ENCODE measurements around the gene AGAP3. TPM values are rescaled to one million over a fixed set of nuclear protein-coding genes. Genes with fewer than 3 reads are reported as not detected.

AGAP3 gene
- polyA plus RNA-seq, 1 of the 3 experiments (the other 2 are of a cell fraction), result 126 TPM

GRCh38 chr7:151110236-151110940 lies 24.1 kb downstream of the AGAP3 start:
- Histone ChIP-seq H3F3A (replicated peaks; ENCODE audit: insufficient read depth) (peaks cover 43% of the 10 kb centered on the region), H3K36me3 (replicated peaks in 1 of 2; ENCODE audit: control insufficient read depth in 1 of 2, insufficient read depth in 2 of 2, low read length in 1 of 2) (no peaks in the 10 kb centered on the region), H3K79me2 (ENCODE audit: insufficient read depth) (peaks cover 77% of the 10 kb centered on the region), H3K9me2 (no peaks in the 10 kb centered on the region), H4K20me1 (ENCODE audit: insufficient read depth) (peaks cover 88% of the 10 kb centered on the region), H3K27ac (ENCODE audit: low read depth in 2 of 2, low read length in 1 of 2) (no peak overlapping the region), H3K27me3 (ENCODE audit: insufficient read depth) (no peaks in the 10 kb centered on the region), H3K4me3 (ENCODE audit: low read depth in 2 of 2, low read length in 1 of 2) (no peak overlapping the region), H2AFZ (ENCODE audit: low read depth) (no peak overlapping the region), H3K9ac (no peak overlapping the region), H3K4me2 (no peak overlapping the region), H3K9me3 (no peaks in the 10 kb centered on the region), H3K4me1 (ENCODE audit: control insufficient read depth in 1 of 2, insufficient read depth in 2 of 2, low read depth in 1 of 2, low read length in 1 of 2) (peaks cover 18 to 32% of the 10 kb centered on the region in 2 experiments)
- ChIA-PET CTCF (interaction anchor here (0.6 to 18.7 kb wide), 55 partner anchors 9 to 662 kb away, joined by 3 to 474 read pairs (median 4); partner anchors contain the start of genes ABCB8, AGAP3, ATG9B and CDK5), POLR2A (interaction anchor here (0.5 kb wide), 1 partner anchor 89 kb away, joined by 3 read pairs; no protein-coding TSS in a partner anchor)
- 90% methylated on average over 11 of the region's 11 CpGs for WGBS (ENCODE audit: low lambda C conversion rate)
- DNase-seq, result peak; percentile 50
- TF ChIP-seq MXI1 (IDR thresholded peaks at IDR 0.05; ENCODE audit: low read depth, low read length) (no peak), PBX3 (IDR thresholded peaks at IDR 0.05) (no peak), RCOR1 (IDR thresholded peaks at IDR 0.05; ENCODE audit: low read length) (no peak), ELF1 (IDR thresholded peaks at IDR 0.05) (no peak), SMC3 (IDR thresholded peaks at IDR 0.05; ENCODE audit: low read depth, low read length) (no peak), FOXJ3 (CRISPR knock-in tag; IDR thresholded peaks at IDR 0.05) (no peak), IRF3 (IDR thresholded peaks at IDR 0.05; ENCODE audit: low read depth, low read length) (no peak), TCF12 (IDR thresholded peaks at IDR 0.05) (no peak), FOSL2 (IDR thresholded peaks at IDR 0.05; ENCODE audit: borderline replicate concordance, low read depth) (no peak), NRF1 (IDR thresholded peaks at IDR 0.05; ENCODE audit: low read depth, low read length) (no peak), GATA2 (CRISPR knock-in tag; IDR thresholded peaks at IDR 0.05) (no peak), MEF2A (IDR thresholded peaks at IDR 0.05; ENCODE audit: borderline replicate concordance, low read depth) (no peak), GABPA (IDR thresholded peaks at IDR 0.05; ENCODE audit: low read depth) (no peak), RXRA (IDR thresholded peaks at IDR 0.05; ENCODE audit: borderline replicate concordance, low read depth) (no peak), YY1 (IDR thresholded peaks at IDR 0.05; ENCODE audit: low read depth) (no peak)
- TF ChIP-seq, protein P1, sequence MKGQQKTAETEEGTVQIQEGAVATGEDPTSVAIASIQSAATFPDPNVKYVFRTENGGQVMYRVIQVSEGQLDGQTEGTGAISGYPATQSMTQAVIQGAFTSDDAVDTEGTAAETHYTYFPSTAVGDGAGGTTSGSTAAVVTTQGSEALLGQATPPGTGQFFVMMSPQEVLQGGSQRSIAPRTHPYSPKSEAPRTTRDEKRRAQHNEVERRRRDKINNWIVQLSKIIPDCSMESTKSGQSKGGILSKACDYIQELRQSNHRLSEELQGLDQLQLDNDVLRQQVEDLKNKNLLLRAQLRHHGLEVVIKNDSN (IDR thresholded peaks at IDR 0.05; ENCODE audit: borderline replicate concordance, low read depth), result no peak
- TF ChIP-seq, protein P2, sequence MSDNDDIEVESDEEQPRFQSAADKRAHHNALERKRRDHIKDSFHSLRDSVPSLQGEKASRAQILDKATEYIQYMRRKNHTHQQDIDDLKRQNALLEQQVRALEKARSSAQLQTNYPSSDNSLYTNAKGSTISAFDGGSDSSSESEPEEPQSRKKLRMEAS (IDR thresholded peaks at IDR 0.05; ENCODE audit: low read depth), result no peak
- TF ChIP-seq, protein P3, sequence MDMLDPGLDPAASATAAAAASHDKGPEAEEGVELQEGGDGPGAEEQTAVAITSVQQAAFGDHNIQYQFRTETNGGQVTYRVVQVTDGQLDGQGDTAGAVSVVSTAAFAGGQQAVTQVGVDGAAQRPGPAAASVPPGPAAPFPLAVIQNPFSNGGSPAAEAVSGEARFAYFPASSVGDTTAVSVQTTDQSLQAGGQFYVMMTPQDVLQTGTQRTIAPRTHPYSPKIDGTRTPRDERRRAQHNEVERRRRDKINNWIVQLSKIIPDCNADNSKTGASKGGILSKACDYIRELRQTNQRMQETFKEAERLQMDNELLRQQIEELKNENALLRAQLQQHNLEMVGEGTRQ (IDR thresholded peaks at IDR 0.05; ENCODE audit: borderline replicate concordance, low read depth, low read length), result no peak
- TF ChIP-seq, protein P4, sequence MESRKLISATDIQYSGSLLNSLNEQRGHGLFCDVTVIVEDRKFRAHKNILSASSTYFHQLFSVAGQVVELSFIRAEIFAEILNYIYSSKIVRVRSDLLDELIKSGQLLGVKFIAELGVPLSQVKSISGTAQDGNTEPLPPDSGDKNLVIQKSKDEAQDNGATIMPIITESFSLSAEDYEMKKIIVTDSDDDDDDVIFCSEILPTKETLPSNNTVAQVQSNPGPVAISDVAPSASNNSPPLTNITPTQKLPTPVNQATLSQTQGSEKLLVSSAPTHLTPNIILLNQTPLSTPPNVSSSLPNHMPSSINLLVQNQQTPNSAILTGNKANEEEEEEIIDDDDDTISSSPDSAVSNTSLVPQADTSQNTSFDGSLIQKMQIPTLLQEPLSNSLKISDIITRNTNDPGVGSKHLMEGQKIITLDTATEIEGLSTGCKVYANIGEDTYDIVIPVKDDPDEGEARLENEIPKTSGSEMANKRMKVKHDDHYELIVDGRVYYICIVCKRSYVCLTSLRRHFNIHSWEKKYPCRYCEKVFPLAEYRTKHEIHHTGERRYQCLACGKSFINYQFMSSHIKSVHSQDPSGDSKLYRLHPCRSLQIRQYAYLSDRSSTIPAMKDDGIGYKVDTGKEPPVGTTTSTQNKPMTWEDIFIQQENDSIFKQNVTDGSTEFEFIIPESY (IDR thresholded peaks at IDR 0.05; ENCODE audit: borderline replicate concordance, low read depth), result no peak
- TF ChIP-seq, protein P5, sequence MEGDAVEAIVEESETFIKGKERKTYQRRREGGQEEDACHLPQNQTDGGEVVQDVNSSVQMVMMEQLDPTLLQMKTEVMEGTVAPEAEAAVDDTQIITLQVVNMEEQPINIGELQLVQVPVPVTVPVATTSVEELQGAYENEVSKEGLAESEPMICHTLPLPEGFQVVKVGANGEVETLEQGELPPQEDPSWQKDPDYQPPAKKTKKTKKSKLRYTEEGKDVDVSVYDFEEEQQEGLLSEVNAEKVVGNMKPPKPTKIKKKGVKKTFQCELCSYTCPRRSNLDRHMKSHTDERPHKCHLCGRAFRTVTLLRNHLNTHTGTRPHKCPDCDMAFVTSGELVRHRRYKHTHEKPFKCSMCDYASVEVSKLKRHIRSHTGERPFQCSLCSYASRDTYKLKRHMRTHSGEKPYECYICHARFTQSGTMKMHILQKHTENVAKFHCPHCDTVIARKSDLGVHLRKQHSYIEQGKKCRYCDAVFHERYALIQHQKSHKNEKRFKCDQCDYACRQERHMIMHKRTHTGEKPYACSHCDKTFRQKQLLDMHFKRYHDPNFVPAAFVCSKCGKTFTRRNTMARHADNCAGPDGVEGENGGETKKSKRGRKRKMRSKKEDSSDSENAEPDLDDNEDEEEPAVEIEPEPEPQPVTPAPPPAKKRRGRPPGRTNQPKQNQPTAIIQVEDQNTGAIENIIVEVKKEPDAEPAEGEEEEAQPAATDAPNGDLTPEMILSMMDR (IDR thresholded peaks at IDR 0.05), result no peak

Data from SK-N-SH (cell line).